Neural progenitor cell (in vitro differentiated cells): ENCODE data around the gene TRIP12. TPM values are rescaled to one million over a fixed set of nuclear protein-coding genes. Genes with fewer than 3 reads are reported as not detected.

Source experiments
- DNase-seq: peaks from one replicate; pipeline ENCODE4 v3.0.0-alpha.2; 2016; ENCODE audit warnings: low spot score
- H2AFZ ChIP-seq: fragments of 200-600 bp; sonication (generic); replicated peaks from 2 replicates; pipeline ENCODE4 v1.6.1; 2016; ENCODE audit warnings: antibody characterized with exemption
- H3F3A ChIP-seq: fragments of 200-600 bp; sonication (generic); 2 replicates; pipeline ENCODE4 v1.6.1; 2016; ENCODE audit warnings: antibody characterized with exemption, low read depth
- H3K27ac ChIP-seq: fragments of 200-600 bp; sonication (generic); 2 replicates; pipeline ENCODE4 v1.5.1; 2016; ENCODE audit warnings: mild to moderate bottlenecking
- H3K27me3 ChIP-seq: fragments of 200-600 bp; sonication (generic); 2 replicates; pipeline ENCODE4 v1.6.1; 2016; ENCODE audit warnings: mild to moderate bottlenecking, moderate library complexity
- H3K36me3 ChIP-seq: fragments of 200-600 bp; sonication (generic); 2 replicates; pipeline ENCODE4 v1.5.1; 2016
- H3K4me1 ChIP-seq: fragments of 200-600 bp; sonication (generic); 2 replicates; pipeline ENCODE4 v1.6.1; 2016; ENCODE audit warnings: mixed run types
- H3K4me2 ChIP-seq: fragments of 200-600 bp; sonication (generic); 2 replicates; pipeline ENCODE4 v1.6.1; 2016
- H3K4me3 ChIP-seq: fragments of 200-600 bp; sonication (generic); 2 replicates; pipeline ENCODE4 v1.5.1; 2016
- H3K79me2 ChIP-seq: fragments of 200-600 bp; sonication (generic); 2 replicates; pipeline ENCODE4 v1.6.1; 2016; ENCODE audit warnings: low read depth
- H3K9ac ChIP-seq: fragments of 200-600 bp; sonication (generic); 2 replicates; pipeline ENCODE4 v1.6.1; 2016
- H3K9me3 ChIP-seq: fragments of 200-600 bp; sonication (generic); 2 replicates; pipeline ENCODE4 v1.5.1; 2016; ENCODE audit warnings: low read depth
- H4K20me1 ChIP-seq: fragments of 200-600 bp; sonication (generic); 2 replicates; pipeline ENCODE4 v1.6.1; 2016; ENCODE audit warnings: low read depth
- H3K27ac Mint-ChIP-seq: 3 replicates; pipeline ENCODE4 v1.8.0; 2021; ENCODE audit warnings: mixed read lengths
- H3K27me3 Mint-ChIP-seq: 2 replicates; pipeline ENCODE4 v1.8.0; 2022; ENCODE audit warnings: low read depth, mild to moderate bottlenecking, inconsistent platforms, moderate library complexity, mixed read lengths; ENCODE audit not compliant: insufficient read depth
- H3K36me3 Mint-ChIP-seq: 3 replicates; pipeline ENCODE4 v1.8.0; 2021; ENCODE audit warnings: mixed read lengths
- H3K4me1 Mint-ChIP-seq: 3 replicates; pipeline ENCODE4 v1.8.0; 2021; ENCODE audit warnings: mixed read lengths
- H3K4me3 Mint-ChIP-seq: 3 replicates; pipeline ENCODE4 v1.8.0; 2021; ENCODE audit warnings: mild to moderate bottlenecking, moderate library complexity, mixed read lengths
- H3K9me3 Mint-ChIP-seq: 3 replicates; pipeline ENCODE4 v1.8.0; 2020; ENCODE audit warnings: mixed read lengths
- EZH2 ChIP-seq: fragments of 200-600 bp; sonication (generic); IDR thresholded peaks from 2 replicates; pipeline ENCODE4 v1.6.1; 2017; ENCODE audit warnings: antibody characterized with exemption, mild to moderate bottlenecking, moderate library complexity
- EZH2phosphoT487 ChIP-seq: fragments of 200-600 bp; sonication (generic); IDR thresholded peaks from 2 replicates; pipeline ENCODE4 v1.6.1; 2017; ENCODE audit warnings: antibody characterized with exemption
- total RNA-seq: library from RNA; depleted of rRNA; stranded (reverse); fragments of >200 nt; gene quantifications from 2 replicates; pipeline ENCODE4 v1.2.3, GENCODE V29; 2015; ENCODE audit warnings: low replicate concordance
- TF ChIP-seq, protein P1 (sequence below): fragments of 200-600 bp; sonication (generic); IDR thresholded peaks from 2 replicates; pipeline ENCODE4 v1.5.1; 2017; ENCODE audit warnings: antibody characterized with exemption, mild to moderate bottlenecking

The TRIP12 gene
- total RNA-seq, 1 donor from 2014 or later, result 157 TPM

DNA sequence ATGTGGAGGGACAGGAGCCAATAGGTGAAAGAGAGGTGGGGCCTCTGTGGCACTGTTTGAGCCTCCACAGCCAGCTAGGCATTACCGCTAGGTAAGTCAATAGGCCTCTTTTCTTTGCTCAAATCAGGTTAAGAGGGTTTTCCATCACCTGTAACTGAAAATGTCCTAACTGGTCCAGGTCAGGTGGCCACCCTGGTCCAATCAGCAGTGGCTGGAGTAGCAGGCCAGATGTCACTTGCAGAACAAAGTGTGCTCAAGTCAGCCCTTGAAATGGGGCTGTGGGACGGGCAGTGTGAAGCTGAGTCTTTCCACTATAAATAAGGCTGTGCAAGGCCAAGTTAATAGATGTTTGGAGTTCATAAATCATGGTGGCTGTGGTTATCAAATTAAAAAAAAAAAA is 21.4 kb upstream of the TRIP12 start:
- H3K9ac ChIP-seq, result no peak overlapping the region

DNA sequence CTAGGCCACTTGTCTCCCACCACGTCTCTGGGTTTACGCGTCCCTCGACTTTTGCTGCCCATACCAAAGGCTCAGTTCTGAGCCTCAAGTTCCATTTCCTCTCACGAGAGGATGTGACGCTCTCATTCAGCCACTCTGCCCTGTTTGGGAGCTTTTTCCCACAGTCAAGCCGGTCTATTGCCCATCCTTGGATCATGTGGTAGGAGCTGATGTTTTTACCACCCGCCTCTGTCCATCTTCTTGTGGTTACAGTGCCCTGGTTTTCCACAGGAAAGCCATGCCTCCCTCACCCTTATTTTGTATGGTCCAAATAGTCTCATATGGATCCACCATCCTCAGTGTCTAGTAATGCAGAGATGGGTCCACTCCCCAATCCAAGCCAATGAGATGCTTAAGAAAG is 20.9 kb upstream of the TRIP12 start:
- H2AFZ ChIP-seq, result no peak overlapping the region
- no peak overlapping the region for H3K4me3 ChIP-seq
- Mint-ChIP-seq H3K36me3 (peaks cover 6% of the 10 kb centered on the region), H3K4me1 (peaks cover 6% of the 10 kb centered on the region), H3K4me3 (no peak overlapping the region), H3K27me3 (no peaks in the 10 kb centered on the region), H3K9me3 (peaks cover 4% of the 10 kb centered on the region), H3K27ac (no peak overlapping the region)
- H3K4me2 ChIP-seq, result no peak overlapping the region
- no peaks in the 10 kb centered on the region for H3K27me3 ChIP-seq
- no peaks in the 10 kb centered on the region for H3K79me2 ChIP-seq
- no peak overlapping the region for H3K9ac ChIP-seq
- no peak for DNase-seq
- H3K4me1 ChIP-seq, result no peaks in the 10 kb centered on the region
- no peak for TF ChIP-seq EZH2
- TF ChIP-seq, protein P1, sequence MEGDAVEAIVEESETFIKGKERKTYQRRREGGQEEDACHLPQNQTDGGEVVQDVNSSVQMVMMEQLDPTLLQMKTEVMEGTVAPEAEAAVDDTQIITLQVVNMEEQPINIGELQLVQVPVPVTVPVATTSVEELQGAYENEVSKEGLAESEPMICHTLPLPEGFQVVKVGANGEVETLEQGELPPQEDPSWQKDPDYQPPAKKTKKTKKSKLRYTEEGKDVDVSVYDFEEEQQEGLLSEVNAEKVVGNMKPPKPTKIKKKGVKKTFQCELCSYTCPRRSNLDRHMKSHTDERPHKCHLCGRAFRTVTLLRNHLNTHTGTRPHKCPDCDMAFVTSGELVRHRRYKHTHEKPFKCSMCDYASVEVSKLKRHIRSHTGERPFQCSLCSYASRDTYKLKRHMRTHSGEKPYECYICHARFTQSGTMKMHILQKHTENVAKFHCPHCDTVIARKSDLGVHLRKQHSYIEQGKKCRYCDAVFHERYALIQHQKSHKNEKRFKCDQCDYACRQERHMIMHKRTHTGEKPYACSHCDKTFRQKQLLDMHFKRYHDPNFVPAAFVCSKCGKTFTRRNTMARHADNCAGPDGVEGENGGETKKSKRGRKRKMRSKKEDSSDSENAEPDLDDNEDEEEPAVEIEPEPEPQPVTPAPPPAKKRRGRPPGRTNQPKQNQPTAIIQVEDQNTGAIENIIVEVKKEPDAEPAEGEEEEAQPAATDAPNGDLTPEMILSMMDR, result no peak
- no peak for TF ChIP-seq EZH2phosphoT487
- H3F3A ChIP-seq, result no peaks in the 10 kb centered on the region
- H3K36me3 ChIP-seq, result no peaks in the 10 kb centered on the region
- no peaks in the 10 kb centered on the region for H3K9me3 ChIP-seq
- H4K20me1 ChIP-seq, result no peaks in the 10 kb centered on the region
- H3K27ac ChIP-seq, result no peak overlapping the region

More for the DNA sequence above, 21.4 kb upstream of the TRIP12 start:
- H3K4me3 ChIP-seq, result no peak overlapping the region
- peaks cover 4% of the 10 kb centered on the region for H3K9me3 Mint-ChIP-seq
- H4K20me1 ChIP-seq, result no peaks in the 10 kb centered on the region
- H3K4me3 Mint-ChIP-seq, result no peak overlapping the region
- peaks cover 6% of the 10 kb centered on the region for H3K4me1 Mint-ChIP-seq
- peaks cover 4% of the 10 kb centered on the region for H3K36me3 Mint-ChIP-seq
- no peaks in the 10 kb centered on the region for H3K36me3 ChIP-seq
- no peaks in the 10 kb centered on the region for H3K79me2 ChIP-seq
- no peak overlapping the region for H3K27ac Mint-ChIP-seq
- TF ChIP-seq EZH2phosphoT487 (no peak), EZH2 (no peak)
- TF ChIP-seq, protein P1, result no peak
- H3K9me3 ChIP-seq, result no peaks in the 10 kb centered on the region
- DNase-seq, result no peak
- no peak overlapping the region for H2AFZ ChIP-seq
- H3K4me1 ChIP-seq, result no peaks in the 10 kb centered on the region
- H3K4me2 ChIP-seq, result no peak overlapping the region
- H3F3A ChIP-seq, result no peaks in the 10 kb centered on the region
- H3K27me3 ChIP-seq, result no peaks in the 10 kb centered on the region
- no peaks in the 10 kb centered on the region for H3K27me3 Mint-ChIP-seq
- H3K27ac ChIP-seq, result no peak overlapping the region

DNA sequence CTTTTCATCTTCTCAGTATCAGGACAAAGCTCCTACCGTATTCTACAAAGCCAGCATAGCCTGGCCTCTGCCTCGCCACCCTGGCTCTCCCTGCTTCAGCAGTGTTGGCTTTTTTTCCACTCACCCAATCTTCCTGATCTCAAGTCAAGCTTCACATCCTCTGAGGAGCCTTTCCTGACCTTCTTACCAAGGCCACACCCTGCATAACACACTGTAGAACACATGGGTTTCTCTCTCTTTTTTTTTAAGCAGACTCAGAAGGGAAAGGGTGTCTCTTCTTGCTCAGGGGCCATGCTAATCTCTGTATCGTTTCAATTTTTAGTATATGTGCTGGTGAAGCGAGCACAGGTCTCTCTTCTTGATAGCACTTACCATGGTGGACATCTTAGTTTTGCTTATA is 15.7 kb upstream of the TRIP12 start:
- H3F3A ChIP-seq, result no peaks in the 10 kb centered on the region
- peaks cover 15% of the 10 kb centered on the region for H3K36me3 Mint-ChIP-seq
- H3K4me2 ChIP-seq, result no peak overlapping the region
- H3K4me1 Mint-ChIP-seq, result no peaks in the 10 kb centered on the region
- no peaks in the 10 kb centered on the region for H3K4me1 ChIP-seq
- no peak overlapping the region for H2AFZ ChIP-seq
- H3K9ac ChIP-seq, result no peak overlapping the region
- DNase-seq, result no peak
- H3K27me3 Mint-ChIP-seq, result peaks cover 3% of the 10 kb centered on the region
- H3K79me2 ChIP-seq, result no peaks in the 10 kb centered on the region
- H3K27ac ChIP-seq, result no peak overlapping the region
- TF ChIP-seq, protein P1, result no peak
- no peak for TF ChIP-seq EZH2
- TF ChIP-seq EZH2phosphoT487, result no peak
- no peak overlapping the region for H3K4me3 Mint-ChIP-seq
- no peaks in the 10 kb centered on the region for H3K36me3 ChIP-seq
- no peak overlapping the region for H3K4me3 ChIP-seq
- no peaks in the 10 kb centered on the region for H3K9me3 ChIP-seq
- no peaks in the 10 kb centered on the region for H3K27me3 ChIP-seq
- H4K20me1 ChIP-seq, result no peaks in the 10 kb centered on the region
- no peak overlapping the region for H3K27ac Mint-ChIP-seq
- H3K9me3 Mint-ChIP-seq, result peaks cover 6% of the 10 kb centered on the region
